Karpas-422 (cell line): ENCODE data around the gene GAA. TPM values are rescaled to one million over a fixed set of nuclear protein-coding genes. Genes with fewer than 3 reads are reported as not detected.
"Not testable (repeated sequence)": the region's sequence is repeated elsewhere in the genome, so short reads cannot be mapped to it uniquely, and the experiment has no call there.

ENCODE experiments used
- DNase-seq: peaks from one replicate; pipeline ENCODE4 v3.0.0-alpha.2; 2015
- H2AFZ ChIP-seq: fragments of 200-600 bp; sonication (generic); 2 replicates; pipeline ENCODE4 v1.6.1; 2014; ENCODE audit warnings: antibody characterized with exemption, low read length, mixed read lengths
- H3K27ac ChIP-seq: fragments of 200-600 bp; sonication (generic); 2 replicates; pipeline ENCODE4 v1.5.1; 2014; ENCODE audit warnings: mild to moderate bottlenecking, low read length, moderate library complexity
- H3K27me3 ChIP-seq: fragments of 200-600 bp; sonication (generic); 2 replicates; pipeline ENCODE4 v1.6.1; 2014; ENCODE audit warnings: low read length, mixed read lengths
- H3K36me3 ChIP-seq: fragments of 200-600 bp; sonication (generic); 2 replicates; pipeline ENCODE4 v1.6.1; 2014; ENCODE audit warnings: low read length, mixed read lengths; ENCODE audit not compliant: insufficient read depth
- H3K4me1 ChIP-seq: fragments of 200-600 bp; sonication (generic); 2 replicates; pipeline ENCODE4 v1.6.1; 2014; ENCODE audit warnings: mild to moderate bottlenecking, low read length, mixed read lengths
- H3K4me2 ChIP-seq: fragments of 200-600 bp; sonication (generic); 2 replicates; pipeline ENCODE4 v1.6.1; 2014; ENCODE audit warnings: low read length, low read depth, mild to moderate bottlenecking; ENCODE audit not compliant: poor library complexity, severe bottlenecking
- H3K4me3 ChIP-seq: fragments of 200-600 bp; sonication (generic); 2 replicates; pipeline ENCODE4 v1.5.1; 2014; ENCODE audit warnings: mild to moderate bottlenecking, antibody characterized with exemption, low read length, mixed read lengths
- H3K79me2 ChIP-seq: fragments of 200-600 bp; sonication (generic); 2 replicates; pipeline ENCODE4 v1.6.1; 2014; ENCODE audit warnings: mild to moderate bottlenecking, low read length, mixed read lengths
- H3K9ac ChIP-seq: fragments of 200-600 bp; sonication (generic); 2 replicates; pipeline ENCODE4 v1.6.0; 2014; ENCODE audit warnings: low read length
- H3K9me2 ChIP-seq: fragments of 200-600 bp; sonication (generic), shearing (Covaris generic); replicated peaks from 2 replicates; pipeline ENCODE4 v1.6.0; 2014; ENCODE audit warnings: mild to moderate bottlenecking, low read length, moderate library complexity; ENCODE audit not compliant: insufficient read depth
- H3K9me3 ChIP-seq: fragments of 300-700, 200-600 bp; sonication (generic); 2 replicates; pipeline ENCODE4 v1.6.1; 2014; ENCODE audit warnings: low read length, mixed read lengths
- H4K20me1 ChIP-seq: fragments of 200-600 bp; sonication (generic); 2 replicates; pipeline ENCODE4 v1.6.1; 2014; ENCODE audit warnings: mild to moderate bottlenecking, antibody characterized with exemption, low read length, low read depth; ENCODE audit not compliant: insufficient read depth
- total RNA-seq: library from RNA; depleted of rRNA; stranded (reverse); fragments of >200 nt; shearing (Covaris generic); gene quantifications from 2 replicates; pipeline ENCODE4 v1.2.3, GENCODE V29; 2014; ENCODE audit warnings: low replicate concordance

Gene GAA
- total RNA-seq, 1 experiment from 2014 or later: 4.3 TPM

DNA sequence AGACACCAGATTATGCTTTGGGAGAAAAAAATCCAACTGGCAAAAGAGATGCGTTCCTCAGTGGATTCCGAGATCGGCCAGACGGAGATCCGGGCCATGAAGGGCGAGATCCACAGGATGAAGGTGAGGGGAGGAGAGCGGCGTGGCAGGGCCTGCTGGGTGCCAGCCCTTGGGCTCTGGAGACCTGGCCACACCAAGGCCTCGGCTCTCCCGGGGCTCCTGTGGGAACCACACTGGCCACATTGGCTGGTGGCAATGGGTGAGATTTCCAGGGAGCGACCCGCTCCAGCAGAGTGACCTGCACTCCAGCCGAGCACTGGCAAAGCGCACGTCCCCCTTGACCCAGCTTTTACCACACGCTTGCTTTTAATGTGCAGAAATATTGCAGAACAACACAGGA, 11.6 kb upstream of the GAA start:
- DNase-seq: no peak
- Histone ChIP-seq H3K4me1 (no peaks in the 10 kb centered on the region), H3K36me3 (no peaks in the 10 kb centered on the region), H3K9me3 (no peaks in the 10 kb centered on the region), H3K27me3 (no peaks in the 10 kb centered on the region), H3K79me2 (no peaks in the 10 kb centered on the region), H2AFZ (no peak overlapping the region), H3K4me3 (no peak overlapping the region), H3K27ac (no peak overlapping the region), H3K9ac (no peak overlapping the region), H3K4me2 (no peak overlapping the region), H3K9me2 (no peaks in the 10 kb centered on the region), H4K20me1 (no peaks in the 10 kb centered on the region)

DNA sequence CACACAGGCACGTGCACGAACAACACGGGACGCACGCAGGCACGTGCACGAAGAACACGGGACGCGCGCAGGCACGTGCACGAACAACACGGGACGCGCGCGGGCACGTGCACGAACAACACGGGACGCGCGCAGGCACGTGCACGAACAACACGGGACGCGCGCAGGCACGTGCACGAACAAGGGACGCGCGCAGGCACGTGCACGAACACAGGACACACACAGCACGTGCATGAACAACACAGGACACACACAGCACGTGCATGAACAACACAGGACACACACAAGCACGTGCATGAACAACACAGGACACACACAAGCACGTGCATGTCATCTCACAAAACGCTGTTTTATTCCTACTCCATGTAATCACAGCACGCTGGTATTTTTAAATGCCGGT, 11.2 kb upstream of the GAA start:
- not testable (repeated sequence) for H2AFZ ChIP-seq, H4K20me1 ChIP-seq, H3K9me2 ChIP-seq, H3K4me1 ChIP-seq, H3K79me2 ChIP-seq, H3K4me3 ChIP-seq, H3K27ac ChIP-seq, H3K27me3 ChIP-seq, H3K9ac ChIP-seq, H3K9me3 ChIP-seq, DNase-seq, H3K36me3 ChIP-seq, H3K4me2 ChIP-seq

DNA sequence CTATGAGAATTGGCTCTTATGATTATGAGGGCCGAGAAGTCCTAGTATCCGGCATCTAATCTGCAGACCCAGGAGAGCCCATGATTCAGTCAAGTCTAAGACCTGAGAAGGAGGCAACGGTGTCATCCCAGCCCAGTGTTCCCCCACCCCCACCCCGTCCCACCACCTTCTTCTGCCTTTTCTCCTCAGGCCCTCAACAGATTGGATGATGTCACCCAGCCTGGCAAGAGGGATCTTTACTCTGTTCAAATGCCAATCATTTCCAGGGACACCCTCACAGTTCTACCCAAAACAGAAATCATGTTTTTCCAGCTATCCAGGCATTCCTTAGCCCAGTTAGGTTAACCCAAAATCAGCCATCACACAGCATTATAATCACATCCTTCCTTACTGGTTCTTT, 10.0 kb upstream of the GAA start:
- H3K4me1 ChIP-seq: no peaks in the 10 kb centered on the region
- H2AFZ ChIP-seq: no peak overlapping the region
- no peaks in the 10 kb centered on the region for H3K36me3 ChIP-seq
- no peaks in the 10 kb centered on the region for H4K20me1 ChIP-seq
- no peak overlapping the region for H3K27ac ChIP-seq
- no peaks in the 10 kb centered on the region for H3K79me2 ChIP-seq
- H3K4me3 ChIP-seq: no peak overlapping the region
- H3K4me2 ChIP-seq: no peak overlapping the region
- no peaks in the 10 kb centered on the region for H3K9me2 ChIP-seq
- no peaks in the 10 kb centered on the region for H3K9me3 ChIP-seq
- H3K9ac ChIP-seq: no peak overlapping the region
- no peaks in the 10 kb centered on the region for H3K27me3 ChIP-seq
- no peak for DNase-seq

DNA sequence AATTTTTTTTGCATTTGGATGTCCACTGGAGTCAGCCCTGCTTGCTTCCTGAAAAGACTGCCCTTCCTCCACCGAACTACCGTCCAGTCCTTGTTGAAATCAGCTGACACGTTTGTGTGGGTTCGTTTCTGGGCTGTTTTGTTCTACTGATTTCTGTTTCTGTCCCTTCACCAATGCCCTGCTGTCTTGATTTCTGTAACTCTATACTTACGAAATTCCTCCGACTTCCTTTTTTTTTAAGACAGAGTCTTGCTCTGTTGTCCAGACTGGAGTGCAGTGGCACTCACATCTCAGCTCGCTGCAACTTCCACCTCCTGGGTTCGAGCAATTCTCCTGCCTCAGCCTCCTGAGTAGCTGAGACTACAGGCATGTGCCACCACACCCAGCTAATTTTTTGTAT, 8.4 kb upstream of the GAA start:
- H3K36me3 ChIP-seq: no peaks in the 10 kb centered on the region
- H3K4me2 ChIP-seq: no peak overlapping the region
- H2AFZ ChIP-seq: no peak overlapping the region
- H3K4me1 ChIP-seq: no peaks in the 10 kb centered on the region
- H3K9me3 ChIP-seq: no peaks in the 10 kb centered on the region
- H3K9ac ChIP-seq: no peak overlapping the region
- H3K27me3 ChIP-seq: no peaks in the 10 kb centered on the region
- H3K9me2 ChIP-seq: no peaks in the 10 kb centered on the region
- H3K79me2 ChIP-seq: no peaks in the 10 kb centered on the region
- H3K4me3 ChIP-seq: no peak overlapping the region
- no peak for DNase-seq
- H3K27ac ChIP-seq: no peak overlapping the region
- no peaks in the 10 kb centered on the region for H4K20me1 ChIP-seq

DNA sequence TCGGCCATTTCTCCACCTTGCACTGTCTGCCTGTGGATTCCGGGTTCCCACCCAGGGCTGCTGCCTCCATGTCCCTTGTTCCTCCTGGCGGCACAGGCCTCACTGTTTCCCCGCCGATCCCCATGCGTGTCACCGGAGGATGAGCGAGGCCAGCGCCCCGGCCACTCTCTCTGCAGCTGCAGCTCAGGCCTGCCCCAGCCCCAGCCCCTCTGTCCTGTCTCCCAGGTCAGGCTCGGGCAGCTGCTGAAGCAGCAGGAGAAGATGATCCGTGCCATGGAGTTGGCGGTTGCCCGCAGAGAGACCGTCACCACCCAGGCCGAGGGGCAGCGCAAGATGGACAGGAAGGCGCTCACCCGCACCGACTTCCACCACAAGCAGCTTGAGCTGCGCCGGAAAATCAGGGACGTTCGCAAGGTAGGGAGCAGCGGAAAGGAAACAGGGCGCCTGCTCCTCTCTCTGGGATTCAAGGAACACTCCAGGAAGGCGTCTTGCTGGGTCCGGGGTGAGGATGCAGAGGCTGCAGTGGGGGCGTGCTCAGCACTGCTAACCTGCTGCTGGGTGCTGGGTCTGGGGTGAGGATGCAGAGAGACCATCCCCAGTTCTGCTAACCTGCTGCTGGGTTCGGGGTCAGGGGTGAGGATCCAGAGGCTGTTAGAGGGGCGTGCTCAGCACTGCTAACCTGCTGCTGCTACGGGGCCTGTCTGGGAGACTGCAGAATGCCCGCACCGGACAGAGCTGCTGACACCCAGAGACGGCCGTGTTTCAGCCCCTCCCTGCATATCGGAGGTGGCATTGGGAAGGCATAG, 6.1 kb upstream of the GAA start:
- no peak for DNase-seq
- Histone ChIP-seq H2AFZ (no peak overlapping the region), H3K27me3 (no peaks in the 10 kb centered on the region), H3K4me3 (no peak overlapping the region), H3K36me3 (no peaks in the 10 kb centered on the region), H3K9ac (no peak overlapping the region), H3K9me3 (no peaks in the 10 kb centered on the region), H3K27ac (no peak overlapping the region), H4K20me1 (no peaks in the 10 kb centered on the region), H3K79me2 (no peaks in the 10 kb centered on the region), H3K4me1 (peaks cover 1% of the 10 kb centered on the region), H3K4me2 (no peak overlapping the region), H3K9me2 (no peaks in the 10 kb centered on the region)

DNA sequence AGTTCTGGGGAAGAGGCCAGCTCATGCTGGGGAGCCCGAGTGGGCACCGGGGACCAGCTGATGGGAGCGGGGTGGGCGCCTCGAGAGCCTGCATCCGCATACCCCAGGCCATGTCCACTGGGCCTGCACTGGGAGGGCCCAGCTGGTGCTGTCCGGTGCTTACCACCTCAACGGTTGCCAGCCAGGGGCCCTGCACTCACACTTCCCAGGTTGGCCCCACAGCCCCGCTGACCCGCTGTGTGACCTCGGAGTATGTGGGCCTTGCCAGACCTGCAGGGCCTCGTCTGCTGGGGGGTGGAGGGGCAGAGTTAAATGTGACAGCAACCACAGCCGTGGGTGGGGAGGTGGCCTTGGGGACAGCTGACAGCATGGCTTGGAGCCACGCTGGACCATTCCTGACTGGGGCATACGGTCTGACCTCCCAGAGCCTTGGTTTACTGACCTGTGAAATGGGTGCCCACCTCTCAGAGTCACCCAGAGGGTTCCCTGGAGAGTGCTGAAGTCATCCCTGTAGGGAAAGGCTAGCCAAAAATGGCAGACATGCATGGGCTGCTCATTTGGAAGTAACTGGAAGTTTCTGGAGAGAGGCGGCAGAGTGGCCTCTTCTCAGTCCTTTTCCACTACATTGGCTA, 5.4 kb upstream of the GAA start:
- H3K36me3 ChIP-seq: no peaks in the 10 kb centered on the region
- no peaks in the 10 kb centered on the region for H4K20me1 ChIP-seq
- no peaks in the 10 kb centered on the region for H3K9me3 ChIP-seq
- DNase-seq: no peak
- H3K4me3 ChIP-seq: no peak overlapping the region
- H3K9ac ChIP-seq: no peak overlapping the region
- no peaks in the 10 kb centered on the region for H3K27me3 ChIP-seq
- H3K79me2 ChIP-seq: no peaks in the 10 kb centered on the region
- H3K9me2 ChIP-seq: no peaks in the 10 kb centered on the region
- H3K4me2 ChIP-seq: no peak overlapping the region
- H3K4me1 ChIP-seq: peaks cover 8% of the 10 kb centered on the region
- no peak overlapping the region for H2AFZ ChIP-seq
- H3K27ac ChIP-seq: no peak overlapping the region

DNA sequence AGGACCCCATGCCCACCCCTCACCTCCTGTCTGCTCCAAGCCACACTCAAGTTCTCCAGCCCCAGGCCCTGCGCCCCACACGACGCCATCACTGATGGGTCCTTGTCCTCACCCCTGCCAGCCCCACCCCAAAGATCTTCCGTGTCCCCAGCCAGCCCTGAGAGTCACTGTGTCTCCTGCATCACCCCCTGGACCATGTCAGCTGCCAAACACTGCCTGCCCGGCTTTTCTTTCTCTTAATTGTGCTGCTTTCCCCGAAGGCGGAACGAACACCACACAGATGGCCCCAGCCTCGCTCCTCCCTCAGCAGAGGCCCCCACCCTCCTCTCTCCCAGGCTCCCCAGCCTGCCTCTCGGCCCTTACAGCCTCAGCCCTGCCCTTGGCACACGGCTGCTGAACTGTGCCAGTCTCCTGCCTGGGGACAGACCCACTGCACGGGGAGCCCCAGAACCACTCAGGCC, 4.8 kb upstream of the GAA start:
- no peak overlapping the region for H3K9ac ChIP-seq
- H3K4me3 ChIP-seq: no peak overlapping the region
- peaks cover 10% of the 10 kb centered on the region for H3K4me1 ChIP-seq
- no peaks in the 10 kb centered on the region for H3K36me3 ChIP-seq
- DNase-seq: no peak
- H3K9me3 ChIP-seq: no peaks in the 10 kb centered on the region
- no peaks in the 10 kb centered on the region for H4K20me1 ChIP-seq
- no peak overlapping the region for H2AFZ ChIP-seq
- H3K4me2 ChIP-seq: no peak overlapping the region
- no peaks in the 10 kb centered on the region for H3K27me3 ChIP-seq
- no peaks in the 10 kb centered on the region for H3K9me2 ChIP-seq
- no peak overlapping the region for H3K27ac ChIP-seq
- no peaks in the 10 kb centered on the region for H3K79me2 ChIP-seq

DNA sequence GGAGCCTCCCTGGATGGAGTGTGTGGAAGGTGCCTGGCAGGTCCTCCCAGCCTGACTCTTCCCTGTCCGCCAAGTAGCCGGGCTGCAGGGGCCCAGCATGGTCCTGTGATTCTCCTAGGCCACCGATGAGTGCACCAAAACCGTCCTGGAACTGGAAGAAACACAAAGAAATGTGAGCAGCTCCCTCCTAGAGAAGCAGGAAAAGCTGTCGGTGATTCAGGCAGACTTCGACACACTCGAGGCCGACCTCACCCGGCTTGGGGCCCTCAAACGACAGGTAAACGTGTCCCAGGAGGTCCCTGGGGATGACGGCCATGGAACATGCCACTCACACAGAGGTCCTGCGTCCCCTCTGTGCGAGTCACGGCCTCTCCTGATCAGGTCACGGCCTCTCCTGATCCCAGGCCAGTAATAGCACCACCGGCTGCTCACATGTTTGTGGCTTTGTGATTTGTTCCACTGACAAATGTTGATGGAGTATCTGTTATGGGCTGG, 4.2 kb upstream of the GAA start:
- Histone ChIP-seq H3K79me2 (no peaks in the 10 kb centered on the region), H3K27me3 (no peaks in the 10 kb centered on the region), H3K4me2 (no peak overlapping the region), H3K4me3 (no peak overlapping the region), H4K20me1 (no peaks in the 10 kb centered on the region), H3K4me1 (peaks cover 13% of the 10 kb centered on the region), H2AFZ (no peak overlapping the region), H3K27ac (no peak overlapping the region), H3K9me2 (no peaks in the 10 kb centered on the region), H3K9ac (no peak overlapping the region), H3K36me3 (no peaks in the 10 kb centered on the region), H3K9me3 (no peaks in the 10 kb centered on the region)
- no peak for DNase-seq
